H1 (cell line): ENCODE data around the gene RNGTT. TPM values are rescaled to one million over a fixed set of nuclear protein-coding genes. Genes with fewer than 3 reads are reported as not detected.

ENCODE experiments used
- BCL11A ChIP-seq, 2 experiments: IDR thresholded peaks; one replicate each; pipeline ENCODE4 v1.6.1; 2011; ENCODE audit warnings: low read depth in 2 of 2, low read length in 2 of 2, mild to moderate bottlenecking in 2 of 2
- JUND ChIP-seq: IDR thresholded peaks from 2 replicates; pipeline ENCODE4 v1.6.1; 2011; ENCODE audit warnings: mild to moderate bottlenecking, improper control_type of control experiment, low read length
- RXRA ChIP-seq: IDR thresholded peaks from 2 replicates; pipeline ENCODE4 v1.6.1; 2011; ENCODE audit warnings: low read depth, mild to moderate bottlenecking, low read length, moderate library complexity; ENCODE audit not compliant: insufficient read depth
- polyA plus RNA-seq, 7 experiments: library from polyadenylated mRNA; depleted of rRNA in 3 of 7; stranded (reverse) in 5 of 7; unstranded in 2 of 7; fragments of >200 nt in 5 of 7; fragments of 200-250 nt in 2 of 7; gene quantifications; 1 replicate in 5 of 7; 2 replicates in 1 of 7; 4 replicates in 1 of 7; pipeline versions ENCODE4 v1.2.1 to v1.2.3, GENCODE V29; 2011 to 2013; ENCODE audit warnings: missing spikeins in 2 of 7, mixed read lengths in 2 of 7
- total RNA-seq: library from RNA; stranded (reverse); fragmentation: NEBNext Ultra II Directional; extraction: Animal tissue kit (Norgen Biotek cat#: 25700); gene quantifications from 2 replicates; pipeline ENCODE4 v1.2.1, GENCODE V29; 2021
- TF ChIP-seq, protein P1 (sequence below): fragments of 300-600 bp; sonication (generic); IDR thresholded peaks from 2 replicates; pipeline ENCODE4 v1.7.1; 2012; ENCODE audit warnings: low read length, moderate library complexity, mild to moderate bottlenecking, inconsistent platforms; ENCODE audit not compliant: insufficient replicate concordance

Gene RNGTT
- total and polyA plus RNA-seq, 2 of the 8 experiments (the other 6 are each of a cell fraction or from before 2014, with no cell fraction given), result 3.6 to 21.2 TPM

- TF ChIP-seq JUND (no peak), BCL11A (IDR thresholded peaks at IDR 0.05; ENCODE audit: low read depth in 2 of 2, low read length in 2 of 2) (no peak), RXRA (no peak)
- TF ChIP-seq, protein P1, sequence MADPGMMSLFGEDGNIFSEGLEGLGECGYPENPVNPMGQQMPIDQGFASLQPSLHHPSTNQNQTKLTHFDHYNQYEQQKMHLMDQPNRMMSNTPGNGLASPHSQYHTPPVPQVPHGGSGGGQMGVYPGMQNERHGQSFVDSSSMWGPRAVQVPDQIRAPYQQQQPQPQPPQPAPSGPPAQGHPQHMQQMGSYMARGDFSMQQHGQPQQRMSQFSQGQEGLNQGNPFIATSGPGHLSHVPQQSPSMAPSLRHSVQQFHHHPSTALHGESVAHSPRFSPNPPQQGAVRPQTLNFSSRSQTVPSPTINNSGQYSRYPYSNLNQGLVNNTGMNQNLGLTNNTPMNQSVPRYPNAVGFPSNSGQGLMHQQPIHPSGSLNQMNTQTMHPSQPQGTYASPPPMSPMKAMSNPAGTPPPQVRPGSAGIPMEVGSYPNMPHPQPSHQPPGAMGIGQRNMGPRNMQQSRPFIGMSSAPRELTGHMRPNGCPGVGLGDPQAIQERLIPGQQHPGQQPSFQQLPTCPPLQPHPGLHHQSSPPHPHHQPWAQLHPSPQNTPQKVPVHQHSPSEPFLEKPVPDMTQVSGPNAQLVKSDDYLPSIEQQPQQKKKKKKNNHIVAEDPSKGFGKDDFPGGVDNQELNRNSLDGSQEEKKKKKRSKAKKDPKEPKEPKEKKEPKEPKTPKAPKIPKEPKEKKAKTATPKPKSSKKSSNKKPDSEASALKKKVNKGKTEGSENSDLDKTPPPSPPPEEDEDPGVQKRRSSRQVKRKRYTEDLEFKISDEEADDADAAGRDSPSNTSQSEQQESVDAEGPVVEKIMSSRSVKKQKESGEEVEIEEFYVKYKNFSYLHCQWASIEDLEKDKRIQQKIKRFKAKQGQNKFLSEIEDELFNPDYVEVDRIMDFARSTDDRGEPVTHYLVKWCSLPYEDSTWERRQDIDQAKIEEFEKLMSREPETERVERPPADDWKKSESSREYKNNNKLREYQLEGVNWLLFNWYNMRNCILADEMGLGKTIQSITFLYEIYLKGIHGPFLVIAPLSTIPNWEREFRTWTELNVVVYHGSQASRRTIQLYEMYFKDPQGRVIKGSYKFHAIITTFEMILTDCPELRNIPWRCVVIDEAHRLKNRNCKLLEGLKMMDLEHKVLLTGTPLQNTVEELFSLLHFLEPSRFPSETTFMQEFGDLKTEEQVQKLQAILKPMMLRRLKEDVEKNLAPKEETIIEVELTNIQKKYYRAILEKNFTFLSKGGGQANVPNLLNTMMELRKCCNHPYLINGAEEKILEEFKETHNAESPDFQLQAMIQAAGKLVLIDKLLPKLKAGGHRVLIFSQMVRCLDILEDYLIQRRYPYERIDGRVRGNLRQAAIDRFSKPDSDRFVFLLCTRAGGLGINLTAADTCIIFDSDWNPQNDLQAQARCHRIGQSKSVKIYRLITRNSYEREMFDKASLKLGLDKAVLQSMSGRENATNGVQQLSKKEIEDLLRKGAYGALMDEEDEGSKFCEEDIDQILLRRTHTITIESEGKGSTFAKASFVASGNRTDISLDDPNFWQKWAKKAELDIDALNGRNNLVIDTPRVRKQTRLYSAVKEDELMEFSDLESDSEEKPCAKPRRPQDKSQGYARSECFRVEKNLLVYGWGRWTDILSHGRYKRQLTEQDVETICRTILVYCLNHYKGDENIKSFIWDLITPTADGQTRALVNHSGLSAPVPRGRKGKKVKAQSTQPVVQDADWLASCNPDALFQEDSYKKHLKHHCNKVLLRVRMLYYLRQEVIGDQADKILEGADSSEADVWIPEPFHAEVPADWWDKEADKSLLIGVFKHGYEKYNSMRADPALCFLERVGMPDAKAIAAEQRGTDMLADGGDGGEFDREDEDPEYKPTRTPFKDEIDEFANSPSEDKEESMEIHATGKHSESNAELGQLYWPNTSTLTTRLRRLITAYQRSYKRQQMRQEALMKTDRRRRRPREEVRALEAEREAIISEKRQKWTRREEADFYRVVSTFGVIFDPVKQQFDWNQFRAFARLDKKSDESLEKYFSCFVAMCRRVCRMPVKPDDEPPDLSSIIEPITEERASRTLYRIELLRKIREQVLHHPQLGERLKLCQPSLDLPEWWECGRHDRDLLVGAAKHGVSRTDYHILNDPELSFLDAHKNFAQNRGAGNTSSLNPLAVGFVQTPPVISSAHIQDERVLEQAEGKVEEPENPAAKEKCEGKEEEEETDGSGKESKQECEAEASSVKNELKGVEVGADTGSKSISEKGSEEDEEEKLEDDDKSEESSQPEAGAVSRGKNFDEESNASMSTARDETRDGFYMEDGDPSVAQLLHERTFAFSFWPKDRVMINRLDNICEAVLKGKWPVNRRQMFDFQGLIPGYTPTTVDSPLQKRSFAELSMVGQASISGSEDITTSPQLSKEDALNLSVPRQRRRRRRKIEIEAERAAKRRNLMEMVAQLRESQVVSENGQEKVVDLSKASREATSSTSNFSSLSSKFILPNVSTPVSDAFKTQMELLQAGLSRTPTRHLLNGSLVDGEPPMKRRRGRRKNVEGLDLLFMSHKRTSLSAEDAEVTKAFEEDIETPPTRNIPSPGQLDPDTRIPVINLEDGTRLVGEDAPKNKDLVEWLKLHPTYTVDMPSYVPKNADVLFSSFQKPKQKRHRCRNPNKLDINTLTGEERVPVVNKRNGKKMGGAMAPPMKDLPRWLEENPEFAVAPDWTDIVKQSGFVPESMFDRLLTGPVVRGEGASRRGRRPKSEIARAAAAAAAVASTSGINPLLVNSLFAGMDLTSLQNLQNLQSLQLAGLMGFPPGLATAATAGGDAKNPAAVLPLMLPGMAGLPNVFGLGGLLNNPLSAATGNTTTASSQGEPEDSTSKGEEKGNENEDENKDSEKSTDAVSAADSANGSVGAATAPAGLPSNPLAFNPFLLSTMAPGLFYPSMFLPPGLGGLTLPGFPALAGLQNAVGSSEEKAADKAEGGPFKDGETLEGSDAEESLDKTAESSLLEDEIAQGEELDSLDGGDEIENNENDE, result no peak
- TF ChIP-seq, all 59 proteins: peak for 0
Measured at GRCh38 chr6:88871498-88871897, 91.9 kb downstream of the RNGTT start (continued).
